Adrenal gland (tissue), 5 donors: ENCODE data around the gene DELE1.

Source experiments
- CTCF ChIP-seq, 6 experiments: fragments of 450-650 bp in 4 of 6; fragments of 200-600 bp in 2 of 6; sonication (generic) in 1 of 6; IDR thresholded peaks; 1 replicate in 5 of 6; 2 replicates in 1 of 6; pipeline versions ENCODE4 v1.5.1 to v1.8.0; 2016 to 2021; ENCODE audit warnings: antibody characterized with exemption in 6 of 6, mild to moderate bottlenecking in 2 of 6, moderate library complexity in 1 of 6
- POLR2A ChIP-seq, 2 donors: fragments of 450-650 bp; IDR thresholded peaks; one replicate each; pipeline ENCODE4 v1.6.1; 2017; ENCODE audit warnings: antibody characterized with exemption in 2 of 2, mild to moderate bottlenecking in 2 of 2, moderate library complexity in 1 of 2
- donor health status: DM: no; HTN: no; CAD: no.

GRCh38 chr5:141906972-141907371, 16.7 kb upstream of the DELE1 start:
- no peak for TF ChIP-seq CTCF (IDR thresholded peaks at IDR 0.05)
- no peak for TF ChIP-seq POLR2A (IDR thresholded peaks at IDR 0.05)
